Thyroid gland (tissue), 4 donors: ENCODE data around the gene RPTOR. TPM values are rescaled to one million over a fixed set of nuclear protein-coding genes. Genes with fewer than 3 reads are reported as not detected.

Source experiments
- DNase-seq, 2 donors: peaks; one replicate each; pipeline ENCODE4 v3.0.0-alpha.2; 2019
- H3K27ac ChIP-seq, 3 donors: fragments of 200-600 bp; sonication (generic); 1 replicate in 2 of 3; 2 replicates in 1 of 3; pipeline ENCODE4 v1.5.1; 2016 to 2019; ENCODE audit warnings: mild to moderate bottlenecking in 1 of 3, moderate library complexity in 1 of 3
- H3K27me3 ChIP-seq: fragments of 200-600 bp; sonication (generic); one replicate; pipeline ENCODE4 v1.5.1; 2019
- H3K36me3 ChIP-seq, 2 donors: fragments of 200-600 bp; sonication (generic); one replicate each; pipeline ENCODE4 v1.5.1; 2016 to 2019
- H3K4me1 ChIP-seq, 2 donors: fragments of 200-600 bp; sonication (generic); one replicate each; pipeline ENCODE4 v1.5.1; 2017 to 2019
- H3K4me3 ChIP-seq, 3 donors: fragments of 200-600 bp; sonication (generic); replicated peaks in 1 of 3; 1 replicate in 2 of 3; 2 replicates in 1 of 3; pipeline ENCODE4 v1.5.1; 2016; ENCODE audit warnings: mild to moderate bottlenecking in 1 of 3
- H3K9me3 ChIP-seq: fragments of 200-600 bp; sonication (generic); one replicate; pipeline ENCODE4 v1.5.1; 2017
- CTCF ChIP-seq, 6 experiments: fragments of 200-600 bp in 3 of 6; fragments of 450-650 bp in 3 of 6; sonication (generic) in 3 of 6; IDR thresholded peaks; one replicate each; pipeline ENCODE4 v1.5.1; 2016 to 2019; ENCODE audit warnings: antibody characterized with exemption in 6 of 6, mild to moderate bottlenecking in 2 of 6, inconsistent platforms in 1 of 6, moderate library complexity in 1 of 6
- POLR2A ChIP-seq, 2 donors: fragments of 450-650 bp; IDR thresholded peaks; one replicate each; pipeline ENCODE4 v1.6.1; 2017; ENCODE audit warnings: antibody characterized with exemption in 2 of 2, mild to moderate bottlenecking in 2 of 2, moderate library complexity in 1 of 2
- WGBS, 2 donors: methylation state at CpG; one replicate each; pipeline ENCODE4 v1.1.5; 2017; 5-methylcytosine and 5-hydroxymethylcytosine counted together
- intact Hi-C: fragments of 100-400 bp; cut with DNase I; formaldehyde crosslinking; loops from one replicate; pipeline ENCODE4 v1.15.1; 2023
- total RNA-seq, 4 donors: library from RNA; depleted of rRNA; stranded (reverse); fragments of >200 nt; gene quantifications; one replicate each; pipeline ENCODE4 v1.2.3, GENCODE V29; 2016

Gene RPTOR
- total RNA-seq, 4 donors from 2014 or later = 24.2 to 58.1 (median 34.5) TPM

- H3K4me3 ChIP-seq = no peak overlapping the region
- no peaks in the 10 kb centered on the region for H3K9me3 ChIP-seq
- TF ChIP-seq POLR2A (IDR thresholded peaks at IDR 0.05) (no peak), CTCF (IDR thresholded peaks at IDR 0.05) (no peak)
- DNase-seq = no peak
- no peaks in the 10 kb centered on the region for H3K4me1 ChIP-seq
- H3K27ac ChIP-seq = no peak overlapping the region
- H3K27me3 ChIP-seq = no peaks in the 10 kb centered on the region
- intact Hi-C loops = no loop called here
- WGBS, 2 donors = 94 to 95% methylated on average over 35 to 36 of the region's 37 CpGs
- no peaks in the 10 kb centered on the region for H3K36me3 ChIP-seq
Observed at GRCh38 chr17:80802626-80803450, 258.2 kb downstream of the RPTOR start.

GRCh38 chr17:80803451-80804428 is 259.1 kb downstream of the RPTOR start:
- 81 to 89% methylated on average over 31 to 33 of the region's 36 CpGs for WGBS, 2 donors
- intact Hi-C loops = no loop called here

GRCh38 chr17:80804466-80804865 is 259.8 kb downstream of the RPTOR start:
- intact Hi-C loops = no loop called here
- Histone ChIP-seq H3K4me1 (no peaks in the 10 kb centered on the region), H3K27ac (no peak overlapping the region), H3K4me3 (no peak overlapping the region), H3K9me3 (no peaks in the 10 kb centered on the region), H3K27me3 (no peaks in the 10 kb centered on the region), H3K36me3 (no peaks in the 10 kb centered on the region)
- 94 to 97% methylated on average over 15 of the region's 15 CpGs for WGBS, 2 donors
- no peak for DNase-seq
- TF ChIP-seq CTCF (IDR thresholded peaks at IDR 0.05) (no peak), POLR2A (IDR thresholded peaks at IDR 0.05) (no peak)

More at GRCh38 chr17:80803451-80804428, 259.1 kb downstream of the RPTOR start:
- TF ChIP-seq POLR2A (IDR thresholded peaks at IDR 0.05) (no peak), CTCF (IDR thresholded peaks at IDR 0.05) (no peak)
- H3K27me3 ChIP-seq = no peaks in the 10 kb centered on the region
- H3K9me3 ChIP-seq = no peaks in the 10 kb centered on the region
- H3K4me1 ChIP-seq = no peaks in the 10 kb centered on the region
- no peak overlapping the region for H3K27ac ChIP-seq
- H3K36me3 ChIP-seq = no peaks in the 10 kb centered on the region
- no peak for DNase-seq
- H3K4me3 ChIP-seq = no peak overlapping the region

- Histone ChIP-seq H3K27ac (no peak overlapping the region), H3K9me3 (no peaks in the 10 kb centered on the region), H3K4me3 (no peak overlapping the region), H3K4me1 (no peaks in the 10 kb centered on the region), H3K27me3 (no peaks in the 10 kb centered on the region), H3K36me3 (no peaks in the 10 kb centered on the region)
- DNase-seq = no peak
- intact Hi-C loops = no loop called here
- WGBS, 2 donors = 77 to 80% methylated on average over 15 of the region's 15 CpGs
- TF ChIP-seq CTCF (IDR thresholded peaks at IDR 0.05) = no peak
- TF ChIP-seq POLR2A (IDR thresholded peaks at IDR 0.05) = no peak
Observed at GRCh38 chr17:80805032-80805751, 260.6 kb downstream of the RPTOR start.
